Left cardiac atrium (tissue), 4 donors: ENCODE data around the gene PDE6H. TPM values are rescaled to one million over a fixed set of nuclear protein-coding genes. Genes with fewer than 3 reads are reported as not detected.

ENCODE experiments used
- ATAC-seq, 2 donors: fragments of 200-7000 bp; cut with Tn5 transposase; one replicate each; pipeline ENCODE4 v1.9.1; 2020; ENCODE audit warnings: mild to moderate bottlenecking in 2 of 2, moderate library complexity in 2 of 2
- DNase-seq: peaks from one replicate; pipeline ENCODE4 v3.0.0-alpha.2; 2020
- intact Hi-C, 2 donors: fragments of 100-400 bp; cut with DNase I; formaldehyde crosslinking; loops; one replicate each; pipeline versions ENCODE4 v1.14.1 to v1.15.1; 2022 to 2023
- long read RNA-seq: library from polyadenylated mRNA; unstranded; transcript quantifications from one replicate; pipeline ENCODE4 v2.0.0, GENCODE V29; 2021
- total RNA-seq, 2 donors: library from RNA; stranded (reverse); fragmentation: NEBNext Ultra II Directional; extraction: Animal tissue kit (Norgen Biotek cat#: 25700); gene quantifications; one replicate each; pipeline ENCODE4 v1.2.1, GENCODE V29; 2021
- donor health status: DM: no; HTN: yes; CAD: no.
- donor health status: DM: no; HTN: yes; CAD: no; lungs with severe emphysema.
- donor health status: DM: yes; HTN: yes; CAD: no.
- donor health status: Dilated cardiomyopathy.

Gene PDE6H
- not detected for total RNA-seq
- long read RNA-seq, result 0 reads

DNA sequence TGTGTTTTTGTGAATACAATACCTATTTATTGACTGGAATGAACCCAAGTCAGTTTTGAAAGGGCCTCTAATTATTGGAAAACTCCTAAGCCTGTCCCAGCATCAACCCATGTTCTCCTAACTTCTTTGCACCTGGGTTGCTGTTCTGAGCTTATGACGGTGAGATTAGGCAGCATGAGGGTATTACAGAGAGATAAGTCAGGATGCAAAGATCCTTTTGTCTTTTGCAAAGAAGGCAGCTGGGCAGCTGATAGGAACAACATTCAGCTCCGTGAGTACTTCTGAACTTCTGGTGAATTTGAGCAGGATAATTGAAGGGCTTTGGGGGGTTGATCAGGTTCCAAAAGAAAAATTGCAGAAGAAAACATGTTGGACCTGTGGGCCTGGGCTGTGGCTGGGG is at the start of gene PDE6H:
Gene PDE6H (plus strand): TSS at position 227 of the 400 bp plus-strand sequence. CDS start 4,971 bp downstream, outside the sequence.
- DNase-seq, result no peak
- intact Hi-C loops, result no loop called here

DNA sequence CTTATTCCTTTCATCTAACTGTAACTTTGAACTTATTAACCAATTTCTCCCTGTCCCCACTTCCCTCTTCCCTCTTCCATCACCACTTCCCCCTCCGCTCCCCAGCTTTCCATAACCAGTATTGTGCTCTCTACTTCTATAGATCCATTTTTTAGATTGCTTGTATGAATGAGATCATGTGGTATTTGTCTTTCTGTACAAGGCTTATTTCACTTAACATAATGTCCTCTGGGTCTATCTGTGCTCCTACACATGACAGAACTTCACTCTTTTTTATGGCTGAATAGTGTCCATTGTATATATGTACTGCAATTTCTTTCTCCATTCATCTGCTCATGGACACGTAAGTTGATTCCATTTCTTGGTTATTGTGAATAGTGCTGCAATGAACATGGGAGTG is 48.9 kb upstream of the PDE6H start:
- ATAC-seq (no peak), DNase-seq (no peak)
- intact Hi-C loops, result no loop called here

More for the DNA sequence above, at the start of gene PDE6H:
- no peak for ATAC-seq

DNA sequence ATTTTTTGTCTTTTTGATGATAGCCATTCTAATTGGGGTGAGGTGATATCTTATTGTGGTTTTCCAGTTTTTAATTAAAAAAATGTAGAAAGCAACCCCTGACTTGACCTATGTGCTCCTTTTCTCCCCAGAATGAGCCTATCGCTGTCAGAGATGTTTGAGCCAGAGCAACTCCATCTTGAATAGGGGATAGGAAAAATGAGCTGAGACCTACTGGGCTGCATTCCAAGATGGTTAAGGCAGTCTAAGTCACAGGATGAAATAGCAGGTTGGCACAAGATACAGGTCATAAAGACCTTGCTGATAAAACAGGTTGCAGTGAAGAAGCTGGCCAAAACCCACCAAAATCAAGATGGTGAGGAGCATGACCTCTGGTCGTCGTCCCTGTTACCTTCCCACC is 48.3 kb upstream of the PDE6H start:
- ATAC-seq (no peak), DNase-seq (no peak)
- intact Hi-C loops, result no loop called here

DNA sequence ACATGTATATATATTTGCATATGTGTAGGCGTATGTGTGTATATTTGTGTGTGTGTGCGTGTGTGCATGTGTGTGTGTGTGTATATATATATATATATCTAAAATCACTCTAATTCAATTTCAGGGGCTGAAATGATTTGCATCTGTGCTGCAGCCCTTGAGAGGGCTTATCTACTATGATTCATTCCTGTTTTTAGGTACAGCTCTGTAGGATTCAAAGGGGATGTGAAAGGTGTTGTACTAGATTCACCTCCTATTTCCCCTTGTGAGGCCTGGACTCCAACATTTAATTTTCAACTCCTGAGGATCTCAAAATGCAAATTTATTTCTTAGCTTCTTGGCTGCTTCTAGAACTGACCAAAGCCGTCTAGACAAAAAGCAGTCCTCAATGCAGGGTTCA is 45.6 kb upstream of the PDE6H start:
- intact Hi-C loops, result no loop called here
- no peak for DNase-seq
- ATAC-seq, result no peak

DNA sequence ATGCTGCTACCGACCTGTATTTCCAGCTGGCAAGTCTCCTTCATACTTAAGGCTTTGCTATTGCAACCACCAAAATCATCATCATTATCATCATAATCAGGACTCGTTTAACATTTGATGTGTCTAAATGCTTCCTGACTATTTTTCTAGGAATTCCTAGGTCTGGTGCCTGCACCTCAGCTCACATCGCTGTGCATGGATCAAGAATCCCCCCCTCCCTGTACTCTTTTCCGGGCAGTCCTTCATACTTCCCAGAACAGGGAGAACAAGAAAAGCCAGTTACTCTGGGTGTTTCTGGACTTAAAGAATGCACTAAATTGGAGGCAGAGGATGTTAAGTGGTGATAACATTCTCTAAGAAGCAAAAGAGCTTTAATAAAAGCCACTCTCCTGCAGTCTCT is 43.9 kb upstream of the PDE6H start:
- intact Hi-C loops, result no loop called here
- ATAC-seq (peak in 1 of 2 donors; percentile 48), DNase-seq (no peak)

DNA sequence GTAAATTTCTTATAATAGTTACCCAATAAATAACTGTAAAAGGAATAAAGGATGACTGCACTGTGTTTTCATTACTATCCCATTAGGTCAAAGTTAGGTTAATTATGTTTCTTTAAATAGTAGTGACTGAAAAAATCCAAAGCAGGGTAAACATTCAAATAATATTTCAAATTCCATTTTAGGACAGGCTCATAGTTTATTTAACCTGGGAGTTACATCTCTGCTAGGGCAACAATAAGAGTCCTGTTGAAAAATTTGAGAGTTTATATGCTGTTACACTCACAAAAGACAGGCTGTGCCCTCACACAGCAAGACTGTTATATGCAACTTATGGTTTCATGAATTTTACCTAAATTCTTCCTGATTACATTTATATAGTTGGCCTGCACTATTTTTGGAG is 42.5 kb upstream of the PDE6H start:
- intact Hi-C loops, result no loop called here
- no peak for ATAC-seq
- DNase-seq, result no peak

DNA sequence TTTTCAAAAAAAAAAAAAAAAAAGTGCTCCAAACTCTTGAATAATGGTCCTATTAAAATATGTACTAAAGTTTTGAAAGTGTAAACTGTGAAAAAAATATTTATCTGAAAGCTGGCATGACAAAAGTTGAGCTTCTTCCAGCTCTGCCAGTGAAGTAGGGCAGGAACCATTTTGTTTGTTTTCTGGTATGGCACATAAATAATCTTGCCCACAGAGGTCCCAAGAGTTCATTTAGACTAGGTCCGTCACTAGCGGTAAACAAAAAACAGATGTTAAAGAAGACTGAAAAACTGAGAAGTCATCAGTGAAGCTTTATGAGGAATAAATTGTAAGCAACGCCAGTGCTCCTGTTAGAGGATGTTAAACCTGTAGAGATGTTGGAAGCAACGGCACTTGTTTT is 41.5 kb upstream of the PDE6H start:
- DNase-seq (no peak), ATAC-seq (no peak)
- intact Hi-C loops, result no loop called here

DNA sequence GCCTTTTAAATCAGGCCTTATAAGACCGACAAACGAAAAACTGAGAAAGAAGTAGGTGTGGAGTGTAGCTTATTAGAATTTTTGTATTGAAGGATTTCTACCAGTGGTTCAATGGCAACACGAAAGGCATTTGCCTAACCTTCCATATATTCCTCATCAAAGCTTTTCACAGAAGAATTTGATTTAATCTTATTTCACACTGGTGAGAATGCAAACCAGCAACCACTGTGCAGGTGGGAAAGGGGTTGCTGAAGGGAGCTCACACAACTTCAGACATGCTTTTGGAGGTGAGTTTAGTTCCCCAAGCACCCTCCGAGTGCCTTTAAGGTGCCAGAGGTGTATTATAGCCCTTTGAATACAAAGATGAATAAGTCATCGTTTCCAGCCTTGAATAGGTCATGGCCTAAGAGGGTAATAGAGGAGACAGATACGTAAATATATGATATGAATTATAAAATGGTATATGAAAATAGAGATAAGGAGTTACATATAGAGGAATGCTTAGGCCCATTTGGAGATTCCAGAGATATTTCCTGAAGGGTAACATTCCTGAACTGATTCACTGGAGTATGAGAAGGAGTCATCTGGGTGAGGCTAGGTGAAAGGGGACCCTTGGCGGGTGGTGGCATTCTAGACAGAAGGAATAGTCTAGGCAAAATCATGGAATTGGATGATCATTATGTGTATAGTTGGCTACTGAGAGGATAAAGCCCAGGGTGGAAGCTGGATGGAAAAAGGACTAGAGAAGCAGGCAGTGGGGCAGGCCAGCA is 40.9 kb upstream of the PDE6H start:
- ATAC-seq (no peak), DNase-seq (no peak)
- intact Hi-C loops, result no loop called here

DNA sequence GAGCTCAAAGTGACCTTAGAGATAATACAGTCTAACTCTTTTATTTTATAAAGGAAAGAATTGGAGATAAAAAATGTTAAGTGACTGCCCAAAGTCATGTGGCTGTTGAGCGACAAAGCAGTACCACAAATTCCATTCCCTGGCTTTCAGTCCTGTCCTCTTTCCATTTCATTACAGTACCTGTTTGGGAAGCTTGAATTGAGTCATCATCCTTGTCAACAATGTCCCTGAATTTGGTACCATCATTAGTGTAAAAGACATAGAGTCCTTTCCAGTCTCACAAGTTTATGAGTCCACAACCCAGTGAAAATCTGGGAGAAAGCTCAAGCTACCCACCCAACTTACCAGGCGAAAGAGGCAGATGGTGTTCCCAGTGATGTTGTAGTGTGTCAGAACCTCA is 38.3 kb upstream of the PDE6H start:
- intact Hi-C loops, result no loop called here
- ATAC-seq (no peak), DNase-seq (no peak)

DNA sequence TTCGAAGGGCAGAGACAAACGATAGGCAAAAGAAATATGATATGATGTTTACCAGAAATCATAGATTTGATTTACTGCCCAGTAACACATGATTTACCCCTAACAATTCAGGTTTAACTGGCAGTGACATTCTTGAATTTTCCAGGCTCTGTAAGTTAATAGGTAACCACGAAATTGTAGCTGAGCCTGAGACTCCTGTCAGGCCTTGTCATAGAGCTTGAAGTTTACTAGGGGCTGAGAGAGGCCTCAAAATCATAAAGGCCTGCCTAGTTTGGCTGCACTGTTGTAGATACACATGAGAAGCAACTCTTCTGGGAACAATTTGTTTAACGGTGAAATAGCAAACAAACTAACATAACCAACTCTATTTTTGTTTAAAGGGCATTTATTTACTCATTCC is 37.8 kb upstream of the PDE6H start:
- no peak for ATAC-seq
- no peak for DNase-seq
- intact Hi-C loops, result no loop called here

DNA sequence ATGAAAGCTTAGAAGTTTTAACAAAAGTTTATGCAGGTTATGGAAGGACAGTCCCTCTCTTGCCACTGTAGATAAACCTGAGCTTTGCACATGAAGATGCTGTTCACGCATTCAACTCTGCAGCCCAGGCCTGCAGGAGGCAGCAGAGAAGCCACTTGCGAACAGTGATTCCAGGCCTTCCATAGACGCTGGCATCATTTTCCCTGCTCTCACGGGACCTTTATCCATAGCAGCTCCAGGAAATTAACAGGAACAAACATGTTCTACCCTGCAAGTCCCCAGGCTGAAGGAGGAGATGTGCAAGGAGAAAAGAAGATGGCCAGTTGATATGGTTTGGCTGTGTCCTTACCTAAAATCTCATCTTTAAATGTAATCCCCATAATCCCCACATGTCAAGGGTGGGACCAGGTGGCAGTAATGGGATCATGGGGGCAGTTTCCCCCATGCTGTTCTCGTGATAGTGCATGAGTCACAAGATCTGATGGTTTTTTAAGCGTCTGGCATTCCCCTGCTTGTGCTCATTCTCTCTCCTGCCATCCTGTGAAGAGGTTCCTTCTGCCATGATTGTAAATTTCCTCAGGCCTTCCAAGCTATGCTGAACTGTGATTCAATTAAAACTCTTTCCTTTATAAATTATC is 36.5 kb upstream of the PDE6H start:
- DNase-seq, result no peak
- intact Hi-C loops, result no loop called here

DNA sequence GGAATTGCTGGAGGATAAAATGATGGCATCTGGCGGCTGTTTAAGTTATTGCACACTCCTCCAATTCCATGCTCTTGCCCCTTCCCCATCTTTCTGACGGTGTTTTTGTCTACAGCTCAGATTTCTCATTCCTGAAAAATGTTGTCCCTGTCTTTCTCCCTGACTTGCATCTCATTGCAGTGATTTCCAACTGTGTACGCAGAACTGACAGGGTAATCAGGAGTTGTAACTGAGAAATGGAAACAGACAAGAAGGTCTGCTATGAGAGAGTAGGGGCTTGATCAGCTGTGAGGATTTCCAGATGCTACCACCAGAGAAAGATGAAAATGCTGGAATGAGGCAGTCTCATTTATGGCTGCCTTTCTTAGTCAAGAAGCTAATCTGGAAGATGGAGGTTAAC is 35.8 kb upstream of the PDE6H start:
- DNase-seq (no peak), ATAC-seq (no peak)
- intact Hi-C loops, result no loop called here

More for the DNA sequence above, 36.5 kb upstream of the PDE6H start:
- ATAC-seq, result no peak

DNA sequence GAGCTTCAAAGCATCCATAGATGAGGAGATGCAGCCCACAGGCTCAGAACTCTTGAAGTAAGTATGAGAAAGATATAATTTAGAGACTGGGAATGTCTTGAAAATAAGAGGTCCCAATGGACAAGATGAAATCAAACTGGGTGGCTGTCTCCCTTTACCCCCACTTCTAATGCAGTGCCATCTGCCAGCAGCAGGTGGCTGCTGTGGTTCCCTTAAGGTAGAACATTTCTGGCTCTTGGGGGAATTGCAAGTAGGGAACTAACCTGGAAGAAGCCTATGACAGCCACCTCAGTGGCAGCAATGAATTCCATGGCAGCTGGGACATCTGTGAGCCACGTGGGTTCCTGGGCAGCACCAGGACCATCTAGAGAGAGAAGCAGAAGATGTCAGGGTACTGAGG is 35.2 kb upstream of the PDE6H start:
- no peak for DNase-seq
- intact Hi-C loops, result no loop called here

DNA sequence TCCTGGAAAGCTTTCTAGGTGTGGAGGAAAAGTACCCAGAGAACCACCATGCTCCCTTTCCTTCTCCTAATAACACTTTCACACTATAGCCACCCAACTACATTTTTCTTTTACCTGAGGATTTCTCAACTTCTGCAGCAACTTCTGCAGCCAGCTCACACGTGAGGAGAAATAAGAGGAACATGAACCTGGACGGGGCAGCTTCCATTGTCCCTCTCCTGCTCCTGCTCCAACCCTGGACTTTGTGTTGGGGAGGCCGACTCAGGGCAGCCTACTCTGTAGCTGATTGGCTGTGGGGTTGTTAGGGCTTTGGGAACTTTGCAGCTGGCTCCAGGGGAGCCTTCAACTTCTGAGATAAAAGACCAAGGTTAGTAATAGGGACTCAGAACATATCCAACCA is 34.5 kb upstream of the PDE6H start, which contains the start of gene ERP27:
Gene ERP27 (minus strand): TSS at position 237 of the 400 bp plus-strand sequence. CDS start 29 bp downstream, at position 208.
- ATAC-seq (no peak), DNase-seq (no peak)
- intact Hi-C loops, result no loop called here

More for the DNA sequence above, 35.2 kb upstream of the PDE6H start:
- ATAC-seq, result no peak

DNA sequence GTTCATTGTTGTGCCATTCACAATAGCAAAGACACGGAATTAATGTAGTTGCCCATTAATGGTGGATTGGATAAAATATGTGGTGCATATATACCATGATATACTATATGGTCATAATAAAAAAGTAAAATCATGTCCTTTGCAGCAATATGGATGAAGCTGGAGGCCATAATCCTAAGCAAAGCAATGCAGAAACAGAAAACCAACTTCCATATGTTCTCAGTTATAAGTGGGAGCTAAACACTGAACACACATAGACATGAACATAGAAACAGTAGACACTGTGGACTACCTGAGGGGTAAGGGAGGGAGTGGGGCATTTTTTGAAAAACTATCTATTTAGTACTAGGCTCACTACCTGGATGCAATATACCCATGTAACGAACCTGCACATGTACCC is 31.5 kb upstream of the PDE6H start:
- ATAC-seq (no peak), DNase-seq (no peak)
- intact Hi-C loops, result no loop called here

DNA sequence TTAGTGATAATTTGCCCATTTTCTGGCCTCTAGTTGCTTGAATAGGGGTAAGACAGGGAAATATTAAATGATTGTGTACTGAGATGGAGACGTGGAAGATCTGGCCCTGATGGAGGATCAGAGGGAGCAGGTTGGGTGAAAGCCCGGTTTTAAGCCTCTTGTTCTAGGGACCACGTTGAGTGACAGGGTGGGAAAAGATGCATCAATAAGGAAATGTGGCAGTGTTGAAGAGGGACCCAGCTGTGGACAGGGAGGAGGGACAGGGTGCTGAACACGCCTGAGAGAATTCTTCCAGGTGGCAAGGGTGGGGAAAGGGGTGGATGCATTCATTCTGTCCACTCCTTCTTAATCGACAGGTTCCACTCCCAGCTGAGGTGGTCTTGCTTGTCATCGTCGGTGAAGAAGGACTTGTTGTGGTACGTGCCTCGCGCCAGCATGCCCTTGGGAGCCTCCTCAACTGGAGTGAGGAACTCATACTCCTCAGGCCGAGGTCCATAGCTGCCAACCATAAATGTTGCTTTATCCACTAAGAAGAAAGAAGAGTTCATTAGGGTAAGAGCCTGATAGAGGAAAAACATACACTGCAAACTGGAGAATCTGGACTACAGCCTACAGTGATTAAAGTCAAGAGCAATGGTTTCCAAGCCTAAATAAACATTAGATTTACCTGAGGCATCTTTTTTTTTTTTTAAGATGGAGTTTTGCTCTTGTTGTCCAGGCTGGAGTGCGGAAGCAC is 30.5 kb upstream of the PDE6H start:
- no peak for ATAC-seq
- intact Hi-C loops, result no loop called here

DNA sequence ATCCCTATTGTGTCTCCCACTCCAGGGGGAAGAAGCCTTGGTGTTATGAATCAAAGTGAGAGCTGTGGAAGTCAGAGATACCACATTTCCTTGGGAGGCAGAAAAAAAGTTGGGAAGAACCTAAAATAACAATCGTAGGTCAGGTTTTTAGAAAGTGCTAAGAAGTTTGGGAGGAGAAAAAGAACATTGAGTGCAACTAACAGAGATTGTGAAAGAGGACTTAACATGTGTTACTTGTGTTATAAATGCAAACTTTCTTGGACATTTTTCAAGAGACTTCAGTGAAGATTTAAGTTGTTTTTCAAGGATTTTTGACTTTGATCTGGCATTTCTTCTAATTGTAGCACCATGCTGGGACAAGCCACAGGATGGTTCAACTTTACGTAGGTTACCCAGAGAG is 26.7 kb upstream of the PDE6H start:
- DNase-seq (no peak), ATAC-seq (no peak)
- intact Hi-C loops, result no loop called here

More for the DNA sequence above, 30.5 kb upstream of the PDE6H start:
- no peak for DNase-seq

DNA sequence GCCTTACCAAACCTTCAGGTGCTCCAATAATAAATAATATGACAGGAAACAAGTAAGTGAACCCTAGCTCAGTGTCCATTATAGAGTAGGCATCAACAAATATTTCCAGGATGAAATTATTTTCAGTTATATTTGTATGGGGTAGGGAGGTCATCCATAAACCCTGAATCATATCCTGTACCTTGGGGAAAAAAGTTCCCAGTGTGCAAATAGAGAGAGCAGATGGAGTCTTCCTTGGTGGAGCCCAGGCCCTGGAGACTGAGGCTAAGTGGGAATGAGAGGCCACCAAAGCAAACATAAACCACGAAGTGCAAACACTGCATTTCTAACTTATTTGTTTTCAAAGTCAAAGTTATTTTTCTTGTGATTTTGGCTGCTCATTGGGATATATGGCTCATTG is 26.0 kb upstream of the PDE6H start:
- DNase-seq, result no peak
- intact Hi-C loops, result no loop called here
- no peak for ATAC-seq

DNA sequence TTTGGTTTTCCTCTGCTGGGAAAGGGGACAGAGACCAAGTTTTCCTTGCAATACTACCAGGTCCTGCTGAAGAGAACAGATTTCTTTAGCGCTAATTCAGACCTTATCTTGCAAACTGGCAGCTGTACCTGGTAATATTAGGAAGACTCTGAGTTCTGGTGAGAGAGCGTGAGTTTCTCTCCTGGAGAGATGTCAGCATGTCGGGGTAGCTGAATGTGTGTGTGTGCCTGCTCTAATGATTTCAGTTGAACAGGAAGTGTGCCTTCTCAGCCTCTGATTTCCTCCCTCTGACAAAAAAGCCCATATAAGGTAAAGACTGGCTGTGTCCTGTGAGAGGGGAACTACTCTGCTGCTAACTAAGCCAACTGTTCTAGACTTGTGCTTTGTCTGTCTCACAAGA is 24.2 kb upstream of the PDE6H start:
- ATAC-seq (peak; percentile 87 to 93), DNase-seq (no peak)
- intact Hi-C loops, result no loop called here

DNA sequence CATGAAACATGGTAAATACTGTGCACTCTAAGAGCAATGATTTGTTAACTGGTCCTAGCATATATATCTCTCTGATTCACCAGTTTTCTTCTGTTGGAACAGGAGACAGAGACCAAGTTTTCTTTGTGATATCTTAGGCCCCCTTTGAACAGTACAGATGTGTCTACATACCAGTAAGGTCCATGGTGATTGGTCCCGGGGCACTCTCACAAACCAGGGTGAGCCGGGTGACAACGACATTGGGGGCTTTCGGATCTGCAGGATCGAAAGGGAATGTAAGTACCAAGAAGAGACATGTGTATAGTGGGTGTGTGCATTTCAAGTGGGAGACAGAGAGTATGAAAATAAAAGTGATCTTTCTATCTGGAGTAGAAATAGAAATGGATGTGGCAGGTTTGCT is 23.2 kb upstream of the PDE6H start:
- intact Hi-C loops, result loop anchor here in 1 of 2 donors (5.0 kb wide), 1 partner anchor 62 kb away; the partner anchor contains the start of gene MGP
- DNase-seq (no peak), ATAC-seq (no peak)
